Gastrocnemius medialis (tissue), 4 donors: Measurements from ENCODE around the gene AFG1L. TPM values are rescaled to one million over a fixed set of nuclear protein-coding genes. Genes with fewer than 3 reads are reported as not detected.

Source experiments
- ATAC-seq, 2 donors: fragments of 150-250 bp; one replicate each; pipeline ENCODE4 v1.9.1; 2016
- DNase-seq, 2 donors: peaks; one replicate each; pipeline ENCODE4 v3.0.0-alpha.2; 2019
- H3K27ac ChIP-seq, 4 donors: fragments of 200-600 bp; sonication (generic); 1 replicate in 1 of 4; 2 replicates in 3 of 4; pipeline ENCODE4 v1.5.1; 2016 to 2018; ENCODE audit warnings: mild to moderate bottlenecking in 2 of 4, moderate library complexity in 1 of 4
- H3K27me3 ChIP-seq, 3 donors: fragments of 200-600 bp; sonication (generic) in 2 of 3; 1 replicate in 1 of 3; 2 replicates in 2 of 3; pipeline versions ENCODE4 v1.5.1 to v1.6.0; 2016 to 2019; ENCODE audit warnings: mild to moderate bottlenecking in 1 of 3, moderate library complexity in 1 of 3
- H3K36me3 ChIP-seq, 2 donors: fragments of 200-600 bp; sonication (generic) in 1 of 2; one replicate each; pipeline ENCODE4 v1.5.1; 2017 to 2018
- H3K4me1 ChIP-seq, 2 donors: fragments of 200-600 bp; sonication (generic) in 1 of 2; one replicate each; pipeline ENCODE4 v1.5.1; 2016 to 2017; ENCODE audit warnings: mild to moderate bottlenecking in 2 of 2
- H3K4me3 ChIP-seq, 4 donors: fragments of 200-600 bp; sonication (generic) in 3 of 4; 1 replicate in 1 of 4; 2 replicates in 3 of 4; pipeline ENCODE4 v1.5.1; 2016 to 2019; ENCODE audit warnings: mild to moderate bottlenecking in 2 of 4
- H3K9me3 ChIP-seq, 3 donors: fragments of 200-600 bp; sonication (generic) in 2 of 3; 1 replicate in 1 of 3; 2 replicates in 2 of 3; pipeline ENCODE4 v1.5.1; 2016 to 2019
- POLR2A ChIP-seq, 2 donors: fragments of 450-650 bp; IDR thresholded peaks; one replicate each; pipeline ENCODE4 v1.6.1; 2017; ENCODE audit warnings: antibody characterized with exemption in 2 of 2, mild to moderate bottlenecking in 2 of 2, moderate library complexity in 2 of 2
- in situ Hi-C, 4 donors: fragments of 200-750 bp; cut with MboI; loops; one replicate each; pipeline versions ENCODE4 v1.15.0 to v1.8.0; 2017; ENCODE audit warnings: low sequenced_read_pairs in 4 of 4
- intact Hi-C: fragments of 100-400 bp; cut with DNase I; formaldehyde crosslinking; loops from one replicate; pipeline ENCODE4 v1.15.1; 2023; ENCODE audit warnings: low total_unique reads
- total RNA-seq, 4 donors: library from RNA; depleted of rRNA; stranded (reverse); fragments of >200 nt; gene quantifications; one replicate each; pipeline versions ENCODE4 v1.1.0 to v1.2.3, GENCODE V29; 2016
- TF ChIP-seq, protein P1 (sequence below), 5 experiments: fragments of 450-650 bp in 3 of 5; fragments of 200-600 bp in 2 of 5; sonication (generic) in 2 of 5; IDR thresholded peaks in 4 of 5; conservative IDR thresholded peaks in 1 of 5; 1 replicate in 4 of 5; 2 replicates in 1 of 5; pipeline ENCODE4 v1.5.1; 2016 to 2019; ENCODE audit warnings: antibody characterized with exemption in 5 of 5, mild to moderate bottlenecking in 3 of 5, moderate library complexity in 3 of 5

The AFG1L gene
- total RNA-seq, 4 donors from 2014 or later = 2.1 to 7.0 (median 2.6) TPM

DNA sequence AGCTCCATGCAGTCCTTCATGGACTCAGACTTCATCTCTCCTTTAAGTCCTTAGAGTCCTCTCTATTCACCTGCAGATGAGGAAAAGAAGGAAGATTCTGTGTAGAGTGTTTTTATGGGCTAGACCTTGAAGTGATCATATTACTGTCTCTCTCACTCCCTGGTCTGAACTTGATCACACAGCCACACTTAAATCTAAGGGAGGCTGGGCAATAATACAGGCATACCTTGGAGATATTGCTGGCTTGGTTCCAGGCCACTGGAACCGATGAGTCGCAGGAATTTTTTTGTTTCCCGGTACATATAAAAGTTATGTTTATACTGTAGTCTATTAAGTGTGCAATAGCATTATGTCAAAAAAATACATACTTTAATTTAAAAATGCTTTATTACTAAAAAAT is 206.7 kb downstream of the AFG1L start:
- intact Hi-C loops (no loop called here), in situ Hi-C loops (loop anchor here in 1 of 4 donors (25.0 kb wide), 1 partner anchor 514 kb away; no protein-coding TSS in a partner anchor)
- Histone ChIP-seq H3K4me1 (no peaks in the 10 kb centered on the region), H3K27me3 (no peaks in the 10 kb centered on the region), H3K4me3 (no peak overlapping the region), H3K36me3 (no peaks in the 10 kb centered on the region), H3K9me3 (no peaks in the 10 kb centered on the region), H3K27ac (no peak overlapping the region)
- ATAC-seq (no peak), DNase-seq (no peak)
- TF ChIP-seq, protein P1, sequence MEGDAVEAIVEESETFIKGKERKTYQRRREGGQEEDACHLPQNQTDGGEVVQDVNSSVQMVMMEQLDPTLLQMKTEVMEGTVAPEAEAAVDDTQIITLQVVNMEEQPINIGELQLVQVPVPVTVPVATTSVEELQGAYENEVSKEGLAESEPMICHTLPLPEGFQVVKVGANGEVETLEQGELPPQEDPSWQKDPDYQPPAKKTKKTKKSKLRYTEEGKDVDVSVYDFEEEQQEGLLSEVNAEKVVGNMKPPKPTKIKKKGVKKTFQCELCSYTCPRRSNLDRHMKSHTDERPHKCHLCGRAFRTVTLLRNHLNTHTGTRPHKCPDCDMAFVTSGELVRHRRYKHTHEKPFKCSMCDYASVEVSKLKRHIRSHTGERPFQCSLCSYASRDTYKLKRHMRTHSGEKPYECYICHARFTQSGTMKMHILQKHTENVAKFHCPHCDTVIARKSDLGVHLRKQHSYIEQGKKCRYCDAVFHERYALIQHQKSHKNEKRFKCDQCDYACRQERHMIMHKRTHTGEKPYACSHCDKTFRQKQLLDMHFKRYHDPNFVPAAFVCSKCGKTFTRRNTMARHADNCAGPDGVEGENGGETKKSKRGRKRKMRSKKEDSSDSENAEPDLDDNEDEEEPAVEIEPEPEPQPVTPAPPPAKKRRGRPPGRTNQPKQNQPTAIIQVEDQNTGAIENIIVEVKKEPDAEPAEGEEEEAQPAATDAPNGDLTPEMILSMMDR (IDR thresholded peaks at IDR 0.05 in 4 of 5, conservative IDR thresholded peaks at IDR 0.05 in 1 of 5) = no peak
- no peak for TF ChIP-seq POLR2A (IDR thresholded peaks at IDR 0.05)

DNA sequence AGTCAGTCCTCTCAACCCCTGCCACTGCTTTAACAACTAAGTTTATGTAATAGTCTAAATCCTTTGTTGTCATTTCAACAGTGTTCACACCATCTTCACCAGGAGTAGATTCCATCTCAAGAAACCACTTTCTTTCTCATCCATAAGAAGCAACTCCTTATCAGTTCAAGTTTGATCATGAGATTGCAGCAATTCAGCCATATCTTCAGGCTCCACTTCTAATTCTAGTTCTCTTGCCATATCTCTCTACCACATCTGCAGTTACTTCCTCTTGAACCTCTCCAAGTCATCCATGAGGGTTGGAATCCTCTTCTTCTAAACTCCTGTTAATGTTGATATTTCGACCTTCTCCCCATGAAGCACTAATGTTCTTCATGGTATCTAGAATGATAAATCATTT is 208.0 kb downstream of the AFG1L start:
- no peak overlapping the region for H3K4me3 ChIP-seq
- ATAC-seq (no peak), DNase-seq (no peak)
- no peak for TF ChIP-seq POLR2A (IDR thresholded peaks at IDR 0.05)
- TF ChIP-seq, protein P1 (IDR thresholded peaks at IDR 0.05 in 4 of 5, conservative IDR thresholded peaks at IDR 0.05 in 1 of 5) = no peak
- H3K9me3 ChIP-seq = no peaks in the 10 kb centered on the region
- no peaks in the 10 kb centered on the region for H3K36me3 ChIP-seq
- in situ Hi-C loops (loop anchor here in 1 of 4 donors (25.0 kb wide), 1 partner anchor 516 kb away; no protein-coding TSS in a partner anchor), intact Hi-C loops (no loop called here)
- no peaks in the 10 kb centered on the region for H3K4me1 ChIP-seq
- no peak overlapping the region for H3K27ac ChIP-seq
- H3K27me3 ChIP-seq = no peaks in the 10 kb centered on the region

DNA sequence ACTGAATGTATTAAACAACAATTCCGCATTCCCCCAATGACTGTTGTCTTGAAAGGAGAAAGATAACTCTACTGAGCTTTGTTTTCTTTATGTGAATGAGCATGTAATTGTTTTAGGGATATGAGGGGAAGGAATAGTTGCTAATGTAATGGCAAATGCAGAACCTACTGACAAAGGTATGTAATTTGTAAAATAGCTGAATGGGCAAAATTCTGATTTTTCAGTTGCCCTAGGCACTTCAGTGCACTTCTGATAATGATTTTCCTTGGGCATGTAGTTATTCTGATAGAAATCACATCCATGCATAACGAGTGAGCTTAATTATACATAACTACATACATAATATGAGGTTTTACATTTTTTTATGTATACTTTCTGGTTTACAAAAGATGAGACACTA is 212.5 kb downstream of the AFG1L start:
- no peak overlapping the region for H3K4me3 ChIP-seq
- no peak overlapping the region for H3K27ac ChIP-seq
- intact Hi-C loops (no loop called here), in situ Hi-C loops (loop anchor here in 1 of 4 donors (25.0 kb wide), 1 partner anchor 520 kb away; no protein-coding TSS in a partner anchor)
- no peak for ATAC-seq
- H3K9me3 ChIP-seq = no peaks in the 10 kb centered on the region
- TF ChIP-seq, protein P1 (IDR thresholded peaks at IDR 0.05 in 4 of 5, conservative IDR thresholded peaks at IDR 0.05 in 1 of 5) = no peak
- TF ChIP-seq POLR2A (IDR thresholded peaks at IDR 0.05) = no peak
- H3K36me3 ChIP-seq = no peaks in the 10 kb centered on the region
- no peaks in the 10 kb centered on the region for H3K4me1 ChIP-seq
- H3K27me3 ChIP-seq = no peaks in the 10 kb centered on the region
- no peak for DNase-seq

GRCh38 chr6:108510461-108511319 is 215.8 kb downstream of the AFG1L start:
- ATAC-seq (no peak), DNase-seq (no peak)
- no peaks in the 10 kb centered on the region for H3K27me3 ChIP-seq
- no peak overlapping the region for H3K4me3 ChIP-seq
- H3K9me3 ChIP-seq = no peaks in the 10 kb centered on the region
- no peaks in the 10 kb centered on the region for H3K4me1 ChIP-seq
- intact Hi-C loops = no loop called here
- H3K27ac ChIP-seq = no peak overlapping the region
- no peaks in the 10 kb centered on the region for H3K36me3 ChIP-seq
- in situ Hi-C loops = loop anchor here in 1 of 4 donors (25.0 kb wide), 1 partner anchor 523 kb away; no protein-coding TSS in a partner anchor
- TF ChIP-seq, protein P1 (IDR thresholded peaks at IDR 0.05 in 4 of 5, conservative IDR thresholded peaks at IDR 0.05 in 1 of 5) = no peak
- TF ChIP-seq POLR2A (IDR thresholded peaks at IDR 0.05) = no peak
